Liver (tissue), 9 donors: Measurements from ENCODE around the gene INTS2. TPM values are rescaled to one million over a fixed set of nuclear protein-coding genes. Genes with fewer than 3 reads are reported as not detected.
"Not testable (repeated sequence)": the region's sequence is repeated elsewhere in the genome, so short reads cannot be mapped to it uniquely, and the experiment has no call there.

Experiments used
- DNase-seq: peaks from one replicate; pipeline ENCODE4 v3.0.0-alpha.2; 2017; ENCODE audit warnings: low spot score
- H3K27ac ChIP-seq, 2 donors: one replicate each; pipeline ENCODE4 v1.7.0; 2013; ENCODE audit warnings: inconsistent platforms in 2 of 2, low read length in 2 of 2, control low read depth in 1 of 2, low read depth in 1 of 2, mild to moderate bottlenecking in 1 of 2
- H3K27me3 ChIP-seq, 4 donors: one replicate each; pipeline versions ENCODE4 v1.6.1 to v1.7.0; 2013; ENCODE audit warnings: low read length in 3 of 4, inconsistent platforms in 1 of 4, mild to moderate bottlenecking in 1 of 4, moderate library complexity in 1 of 4; ENCODE audit not compliant: control insufficient read depth in 4 of 4, insufficient read depth in 4 of 4
- H3K36me3 ChIP-seq, 4 donors: one replicate each; pipeline versions ENCODE4 v1.6.1 to v1.7.0; 2013; ENCODE audit warnings: low read length in 3 of 4, mild to moderate bottlenecking in 3 of 4, low read depth in 1 of 4, moderate library complexity in 1 of 4; ENCODE audit not compliant: control insufficient read depth in 4 of 4, insufficient read depth in 3 of 4
- H3K4me1 ChIP-seq, 4 donors: one replicate each; pipeline versions ENCODE4 v1.6.1 to v1.7.0; 2013; ENCODE audit warnings: low read length in 3 of 4, mild to moderate bottlenecking in 3 of 4, moderate library complexity in 1 of 4; ENCODE audit not compliant: control insufficient read depth in 4 of 4, insufficient read depth in 4 of 4
- H3K4me3 ChIP-seq, 3 donors: one replicate each; pipeline versions ENCODE4 v1.6.1 to v1.7.0; 2013; ENCODE audit warnings: low read length in 3 of 3, control low read depth in 1 of 3, low read depth in 1 of 3, mild to moderate bottlenecking in 1 of 3
- H3K9ac ChIP-seq, 2 donors: one replicate each; pipeline ENCODE4 v1.7.0; 2013; ENCODE audit warnings: low read length in 2 of 2, mild to moderate bottlenecking in 2 of 2, moderate library complexity in 2 of 2, control low read depth in 1 of 2, low read depth in 1 of 2
- H3K9me3 ChIP-seq, 4 donors: one replicate each; pipeline versions ENCODE4 v1.6.1 to v1.7.0; 2013; ENCODE audit warnings: low read length in 3 of 4; ENCODE audit not compliant: control insufficient read depth in 4 of 4
- GABPA ChIP-seq, 2 donors: IDR thresholded peaks in 1 of 2; conservative IDR thresholded peaks in 1 of 2; 2 replicates each; pipeline ENCODE4 v1.6.1; 2016; ENCODE audit warnings: antibody characterized with exemption in 2 of 2, mild to moderate bottlenecking in 1 of 2, moderate library complexity in 1 of 2
- HNF4A ChIP-seq, 2 donors: conservative IDR thresholded peaks; 2 replicates each; pipeline ENCODE4 v1.6.1; 2016; ENCODE audit warnings: antibody characterized with exemption in 2 of 2, mild to moderate bottlenecking in 2 of 2
- JUND ChIP-seq, 2 donors: IDR thresholded peaks; 2 replicates each; pipeline ENCODE4 v1.6.1; 2016; ENCODE audit warnings: antibody characterized with exemption in 2 of 2
- MAX ChIP-seq: IDR thresholded peaks from 2 replicates; pipeline ENCODE4 v1.6.1; 2016; ENCODE audit warnings: antibody characterized with exemption
- NR2F2 ChIP-seq: IDR thresholded peaks from 2 replicates; pipeline ENCODE4 v1.6.1; 2016; ENCODE audit warnings: antibody characterized with exemption
- RAD21 ChIP-seq, 2 donors: IDR thresholded peaks; 2 replicates each; pipeline ENCODE4 v1.6.1; 2016; ENCODE audit warnings: antibody characterized with exemption in 2 of 2, mild to moderate bottlenecking in 2 of 2
- REST ChIP-seq: IDR thresholded peaks from 2 replicates; pipeline ENCODE4 v1.6.1; 2016; ENCODE audit warnings: antibody characterized with exemption, mild to moderate bottlenecking
- RXRA ChIP-seq, 2 donors: IDR thresholded peaks; 2 replicates each; pipeline ENCODE4 v1.6.1; 2017 to 2018; ENCODE audit warnings: antibody characterized with exemption in 2 of 2, mild to moderate bottlenecking in 1 of 2
- TAF1 ChIP-seq: conservative IDR thresholded peaks from 2 replicates; pipeline ENCODE4 v1.6.1; 2016; ENCODE audit warnings: antibody characterized with exemption, mild to moderate bottlenecking
- WGBS: extraction: QIAGEN DNeasy Blood & Tissue Kit; methylation state at CpG from one replicate; pipeline ENCODE4 v1.1.7; 2013; 5-methylcytosine and 5-hydroxymethylcytosine counted together
- polyA plus RNA-seq, 2 donors: library from polyadenylated mRNA; stranded (reverse) in 1 of 2; unstranded in 1 of 2; fragments of 200-250 nt in 1 of 2; fragments of >200 nt in 1 of 2; fragmentation: Nextera tagmentation in 1 of 2; extraction: Ambion mirVana in 1 of 2; gene quantifications; one replicate each; pipeline versions ENCODE4 v1.2.1 to v1.2.3, GENCODE V29; 2013 to 2015
- total RNA-seq, 2 donors: library from RNA; depleted of rRNA; stranded (reverse); fragments of >200 nt; gene quantifications; one replicate each; pipeline ENCODE4 v1.2.3, GENCODE V29; 2014
- donor health status: healthy.
- donor health status: healthy.
- donor health status: healthy.
- donor health status: healthy.
- donor health status: healthy.

Gene INTS2
- total and polyA plus RNA-seq, 4 donors = 1.1 to 9.9 (median 5.7) TPM

GRCh38 chr17:61831099-61831498 is 96.7 kb downstream of the INTS2 start:
- TF ChIP-seq GABPA (IDR thresholded peaks at IDR 0.05 in 1 of 2, conservative IDR thresholded peaks at IDR 0.05 in 1 of 2) (no peak), JUND (IDR thresholded peaks at IDR 0.05) (no peak), REST (no peak)
- DNase-seq = no peak
- WGBS = 97% methylated on average over 1 of the region's 1 CpG
- Histone ChIP-seq H3K4me3 (no peak overlapping the region), H3K27ac (no peak overlapping the region), H3K9me3 (no peaks in the 10 kb centered on the region), H3K9ac (no peak overlapping the region), H3K36me3 (no peaks in the 10 kb centered on the region), H3K4me1 (no peaks in the 10 kb centered on the region), H3K27me3 (no peaks in the 10 kb centered on the region)

DNA sequence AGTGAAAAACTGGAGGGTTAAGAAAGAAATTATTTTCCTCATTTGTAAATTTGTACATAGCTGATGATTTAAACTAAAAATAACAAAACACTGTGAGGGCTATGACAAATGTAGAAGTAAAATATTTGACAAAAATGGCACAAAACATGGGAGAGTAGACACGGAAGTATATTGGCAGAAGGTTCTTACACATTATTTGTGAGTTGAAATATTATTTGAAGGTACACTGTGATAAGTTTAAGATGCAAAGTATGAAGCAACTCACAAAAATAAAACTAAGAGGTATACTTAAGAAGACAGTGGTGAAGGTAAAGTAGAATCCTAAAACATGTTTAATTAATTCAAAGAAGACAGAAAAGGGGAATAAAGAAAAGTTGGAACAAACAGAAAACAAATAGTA is 99.1 kb downstream of the INTS2 start:
- TF ChIP-seq HNF4A (conservative IDR thresholded peaks at IDR 0.05) = no peak
- TF ChIP-seq JUND (IDR thresholded peaks at IDR 0.05) = no peak
- no peak for TF ChIP-seq TAF1
- no peak for TF ChIP-seq RAD21 (IDR thresholded peaks at IDR 0.05)
- TF ChIP-seq MAX = no peak
- Histone ChIP-seq H3K27ac (no peak overlapping the region), H3K4me1 (no peaks in the 10 kb centered on the region), H3K27me3 (no peaks in the 10 kb centered on the region), H3K9ac (no peak overlapping the region), H3K36me3 (no peaks in the 10 kb centered on the region), H3K9me3 (no peaks in the 10 kb centered on the region), H3K4me3 (no peak overlapping the region)
- no peak for DNase-seq
- 94% methylated on average over 1 of the region's 1 CpG for whole genome bisulfite sequencing

DNA sequence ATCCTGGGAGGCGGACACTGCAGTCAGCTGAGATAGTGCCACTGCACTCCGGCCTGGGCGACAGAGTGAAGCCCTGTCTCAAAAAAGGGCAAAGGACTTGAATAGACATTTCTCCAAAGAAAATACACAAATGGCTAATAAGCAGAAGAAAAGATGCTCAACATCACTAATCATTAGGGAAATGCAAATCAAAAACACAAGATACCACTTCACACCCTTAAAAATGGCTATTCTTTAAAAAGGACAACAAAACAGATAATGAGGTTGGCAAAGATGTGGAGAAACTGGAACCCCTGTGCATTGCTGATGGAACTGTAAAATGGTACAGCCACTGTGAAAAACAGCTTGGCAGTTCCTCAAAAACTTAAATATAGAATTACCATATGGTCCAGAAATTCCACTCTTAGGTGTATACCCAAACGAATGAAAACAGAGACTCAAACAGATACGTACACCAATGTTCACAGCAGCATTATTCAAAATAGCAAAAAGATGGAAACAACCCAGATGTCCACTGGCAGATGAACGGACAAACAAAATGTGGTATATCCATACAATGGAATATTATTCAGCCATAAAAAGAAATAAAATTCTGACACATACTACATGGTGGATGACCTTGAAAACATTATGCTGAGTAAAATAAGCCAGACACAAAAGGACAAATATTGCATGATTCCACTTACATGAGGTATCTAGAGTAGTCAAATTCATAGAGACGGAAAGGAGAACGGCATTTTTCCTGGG is 100.0 kb downstream of the INTS2 start:
- no peak for DNase-seq
- H3K9me3 ChIP-seq = no peaks in the 10 kb centered on the region
- 98% methylated on average over 8 of the region's 8 CpGs for WGBS
- no peaks in the 10 kb centered on the region for H3K4me1 ChIP-seq
- no peaks in the 10 kb centered on the region for H3K36me3 ChIP-seq
- H3K9ac ChIP-seq = no peak overlapping the region
- TF ChIP-seq GABPA (IDR thresholded peaks at IDR 0.05 in 1 of 2, conservative IDR thresholded peaks at IDR 0.05 in 1 of 2) = no peak
- TF ChIP-seq RXRA (IDR thresholded peaks at IDR 0.05) = no peak
- TF ChIP-seq NR2F2 = no peak
- no peak overlapping the region for H3K4me3 ChIP-seq
- no peaks in the 10 kb centered on the region for H3K27me3 ChIP-seq
- H3K27ac ChIP-seq = no peak overlapping the region

DNA sequence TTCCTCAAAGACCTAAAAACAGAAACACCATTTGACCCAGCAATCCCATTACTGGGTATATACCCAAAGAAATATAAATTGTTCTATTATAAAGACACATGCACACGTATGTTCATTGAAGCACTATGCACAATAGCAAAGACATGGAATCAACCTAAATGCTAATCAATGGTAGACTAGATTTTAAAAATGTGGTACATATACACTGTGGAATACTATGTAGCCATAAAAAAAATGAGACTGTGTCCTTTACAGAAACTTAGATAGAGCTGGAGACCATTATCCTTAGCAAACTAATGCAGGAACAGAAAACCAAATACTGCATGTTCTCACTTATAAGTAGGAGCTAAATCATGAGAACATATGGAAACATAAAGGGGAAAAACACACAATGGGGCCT is 100.9 kb downstream of the INTS2 start:
- DNase-seq = not testable (repeated sequence)

GRCh38 chr17:61826198-61826597 is 101.6 kb downstream of the INTS2 start:
- H3K9me3 ChIP-seq, H3K36me3 ChIP-seq, H3K4me1 ChIP-seq, H3K9ac ChIP-seq, DNase-seq, H3K4me3 ChIP-seq, H3K27me3 ChIP-seq, H3K27ac ChIP-seq: not testable (repeated sequence)
- WGBS = 93% methylated on average over 2 of the region's 2 CpGs

More for the DNA sequence above, 100.9 kb downstream of the INTS2 start:
- H3K27ac ChIP-seq, H3K36me3 ChIP-seq, H3K4me3 ChIP-seq, H3K9ac ChIP-seq, H3K4me1 ChIP-seq, H3K27me3 ChIP-seq, H3K9me3 ChIP-seq: not testable (repeated sequence)
- 95% methylated on average over 1 of the region's 1 CpG for WGBS
